Trophoblast cell (in vitro differentiated cells and primary cell): ENCODE data around the gene CDKAL1.
A peak's percentile ranks its signal among the peaks of the same experiment; 100 is the strongest.

Experiments used
- DNase-seq, 2 donors: peaks; one replicate each; pipeline ENCODE4 v3.0.0-alpha.2; 2016
- H2AFZ ChIP-seq: 2 replicates; pipeline ENCODE4 v1.6.1; 2013; ENCODE audit warnings: low read length, moderate library complexity, mild to moderate bottlenecking; ENCODE audit not compliant: insufficient read depth, poor library complexity
- H2AK5ac ChIP-seq: 2 replicates; pipeline ENCODE4 v1.6.1; 2013; ENCODE audit warnings: mild to moderate bottlenecking, low read length
- H2BK120ac ChIP-seq: 2 replicates; pipeline ENCODE4 v1.6.1; 2013; ENCODE audit warnings: low read length, mild to moderate bottlenecking, moderate library complexity; ENCODE audit not compliant: insufficient read depth, poor library complexity
- H2BK12ac ChIP-seq: 2 replicates; pipeline ENCODE4 v1.6.1; 2013; ENCODE audit warnings: mild to moderate bottlenecking, low read length, moderate library complexity
- H2BK5ac ChIP-seq: 2 replicates; pipeline ENCODE4 v1.6.1; 2013; ENCODE audit warnings: low read length, low read depth, moderate library complexity, mild to moderate bottlenecking; ENCODE audit not compliant: poor library complexity
- H3K14ac ChIP-seq: 2 replicates; pipeline ENCODE4 v1.6.1; 2013; ENCODE audit warnings: mild to moderate bottlenecking, low read length
- H3K18ac ChIP-seq: 2 replicates; pipeline ENCODE4 v1.6.1; 2013; ENCODE audit warnings: mild to moderate bottlenecking, low read length
- H3K23ac ChIP-seq: 2 replicates; pipeline ENCODE4 v1.6.1; 2013; ENCODE audit warnings: low read length
- H3K27ac ChIP-seq: 2 replicates; pipeline ENCODE4 v1.5.1; 2013; ENCODE audit warnings: low read depth, mild to moderate bottlenecking, inconsistent platforms, low read length, moderate library complexity
- H3K27me3 ChIP-seq: 2 replicates; pipeline ENCODE4 v1.6.1; 2013; ENCODE audit warnings: inconsistent platforms, mild to moderate bottlenecking, low read length, moderate library complexity; ENCODE audit not compliant: insufficient read depth
- H3K36me3 ChIP-seq, 2 experiments: 1 replicate in 1 of 2; 2 replicates in 1 of 2; pipeline ENCODE4 v1.6.1; 2013; ENCODE audit warnings: low read length in 2 of 2, mild to moderate bottlenecking in 2 of 2, moderate library complexity in 1 of 2; ENCODE audit not compliant: insufficient read depth in 2 of 2, control insufficient read depth in 1 of 2
- H3K4ac ChIP-seq: 2 replicates; pipeline ENCODE4 v1.6.1; 2013; ENCODE audit warnings: low read depth, mild to moderate bottlenecking, low read length, moderate library complexity
- H3K4me1 ChIP-seq, 2 experiments: 1 replicate in 1 of 2; 2 replicates in 1 of 2; pipeline ENCODE4 v1.6.1; 2013; ENCODE audit warnings: low read length in 2 of 2, mild to moderate bottlenecking in 2 of 2, moderate library complexity in 1 of 2; ENCODE audit not compliant: insufficient read depth in 2 of 2, control insufficient read depth in 1 of 2
- H3K4me2 ChIP-seq: 2 replicates; pipeline ENCODE4 v1.6.1; 2013; ENCODE audit warnings: inconsistent platforms, mild to moderate bottlenecking, low read length, moderate library complexity
- H3K4me3 ChIP-seq: 2 replicates; pipeline ENCODE4 v1.5.1; 2013; ENCODE audit warnings: mild to moderate bottlenecking, low read depth, low read length, inconsistent platforms
- H3K79me1 ChIP-seq: one replicate; pipeline ENCODE4 v1.6.1; 2013; ENCODE audit warnings: low read length
- H3K79me2 ChIP-seq: 2 replicates; pipeline ENCODE4 v1.6.1; 2013; ENCODE audit warnings: low read length, mild to moderate bottlenecking; ENCODE audit not compliant: control insufficient read depth, insufficient read depth, poor library complexity
- H3K9ac ChIP-seq: 2 replicates; pipeline ENCODE4 v1.6.1; 2013; ENCODE audit warnings: mild to moderate bottlenecking, low read length
- H3K9me3 ChIP-seq: 2 replicates; pipeline ENCODE4 v1.6.1; 2013; ENCODE audit warnings: low read depth, mild to moderate bottlenecking, control low read depth, inconsistent platforms, low read length; ENCODE audit not compliant: insufficient read depth
- H4K12ac ChIP-seq: 2 replicates; pipeline ENCODE4 v1.6.1; 2013; ENCODE audit warnings: low read depth, mild to moderate bottlenecking, low read length, moderate library complexity
- H4K8ac ChIP-seq: 2 replicates; pipeline ENCODE4 v1.6.1; 2013; ENCODE audit warnings: low read depth, mild to moderate bottlenecking, low read length, moderate library complexity
- H4K91ac ChIP-seq: one replicate; pipeline ENCODE4 v1.6.1; 2013; ENCODE audit warnings: low read depth, mild to moderate bottlenecking, low read length, moderate library complexity
- WGBS: extraction: QIAGEN DNeasy Blood & Tissue Kit; methylation state at CpG from one replicate; pipeline ENCODE4 v1.1.7; 2013; ENCODE audit warnings: missing lambda C conversion rate; ENCODE audit not compliant: insufficient read length, insufficient coverage; ENCODE audit errors: extremely low coverage; 5-methylcytosine and 5-hydroxymethylcytosine counted together

The CDKAL1 gene

DNA sequence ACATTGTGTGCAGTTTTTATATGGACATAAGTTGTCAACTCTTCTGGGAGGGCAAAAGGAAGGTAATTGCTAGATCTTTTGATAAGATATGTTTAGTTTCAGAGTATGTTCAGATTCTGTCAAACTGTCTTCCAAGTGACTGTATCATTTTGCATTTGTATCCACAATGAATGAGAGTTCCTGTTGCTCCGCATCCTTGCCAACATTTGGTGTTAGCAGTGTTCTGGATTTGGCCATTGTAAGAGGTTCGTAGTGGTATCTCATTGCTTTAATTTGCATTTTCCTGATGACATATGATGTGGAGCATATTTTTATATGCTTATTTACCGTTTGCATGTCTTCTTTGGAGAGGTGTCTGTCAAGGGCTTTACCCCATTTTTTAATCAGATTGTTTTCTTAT, 150.2 kb downstream of the CDKAL1 start:
- H4K91ac ChIP-seq: no peak overlapping the region

DNA sequence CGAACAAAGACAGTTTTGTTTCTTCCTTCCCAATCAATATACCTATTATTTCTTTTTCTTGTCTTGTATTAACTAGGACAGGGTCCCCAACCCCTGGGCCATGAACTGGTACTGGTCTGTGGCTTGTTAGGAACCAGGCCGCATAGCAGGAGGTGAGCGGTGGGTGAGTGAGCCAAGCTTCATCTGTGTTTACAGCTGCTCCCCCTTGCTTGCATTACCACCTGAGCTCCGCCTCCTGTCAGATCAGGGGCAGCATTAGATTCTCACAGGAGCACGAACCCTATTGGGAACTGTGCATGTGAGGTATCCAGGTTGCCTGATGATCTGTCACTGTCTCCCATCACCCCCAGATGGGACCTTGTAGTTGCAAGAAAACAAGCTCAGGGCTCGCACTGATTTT, 151.9 kb downstream of the CDKAL1 start:
- Histone ChIP-seq H3K27ac (no peak overlapping the region), H3K27me3 (no peaks in the 10 kb centered on the region), H3K14ac (no peak overlapping the region), H3K23ac (no peak overlapping the region), H3K4me2 (no peak overlapping the region), H3K79me1 (no peaks in the 10 kb centered on the region), H3K18ac (no peak overlapping the region), H3K9me3 (no peaks in the 10 kb centered on the region), H3K4me3 (no peak overlapping the region), H2AK5ac (no peak overlapping the region), H3K4ac (no peak overlapping the region), H2BK120ac (no peak overlapping the region), H2BK12ac (no peak overlapping the region), H3K9ac (no peak overlapping the region), H3K36me3 (no peaks in the 10 kb centered on the region), H4K12ac (no peak overlapping the region), H4K8ac (no peak overlapping the region), H3K4me1 (peaks cover 3 to 4% of the 10 kb centered on the region in 2 experiments), H3K79me2 (no peaks in the 10 kb centered on the region), H2AFZ (no peak overlapping the region), H4K91ac (no peak overlapping the region), H2BK5ac (no peak overlapping the region)
- WGBS: no CpG with 5 or more reads among the region's 6 CpGs
- no peak for DNase-seq

More for the DNA sequence above, 150.2 kb downstream of the CDKAL1 start:
- Histone ChIP-seq H2BK5ac (no peak overlapping the region), H3K4ac (no peak overlapping the region), H3K79me2 (no peaks in the 10 kb centered on the region), H3K18ac (no peak overlapping the region), H3K36me3 (no peaks in the 10 kb centered on the region), H2BK120ac (no peak overlapping the region), H3K14ac (no peak overlapping the region), H3K4me3 (no peak overlapping the region), H2AK5ac (no peak overlapping the region), H3K27ac (no peak overlapping the region), H2BK12ac (no peak overlapping the region), H4K12ac (no peak overlapping the region), H4K8ac (no peak overlapping the region), H3K4me1 (peaks cover 3 to 4% of the 10 kb centered on the region in 2 experiments), H2AFZ (no peak overlapping the region), H3K27me3 (no peaks in the 10 kb centered on the region), H3K9me3 (no peaks in the 10 kb centered on the region), H3K79me1 (no peaks in the 10 kb centered on the region), H3K9ac (no peak overlapping the region), H3K4me2 (no peak overlapping the region), H3K23ac (no peak overlapping the region)
- no peak for DNase-seq
- no CpG with 5 or more reads among the region's 3 CpGs for WGBS

DNA sequence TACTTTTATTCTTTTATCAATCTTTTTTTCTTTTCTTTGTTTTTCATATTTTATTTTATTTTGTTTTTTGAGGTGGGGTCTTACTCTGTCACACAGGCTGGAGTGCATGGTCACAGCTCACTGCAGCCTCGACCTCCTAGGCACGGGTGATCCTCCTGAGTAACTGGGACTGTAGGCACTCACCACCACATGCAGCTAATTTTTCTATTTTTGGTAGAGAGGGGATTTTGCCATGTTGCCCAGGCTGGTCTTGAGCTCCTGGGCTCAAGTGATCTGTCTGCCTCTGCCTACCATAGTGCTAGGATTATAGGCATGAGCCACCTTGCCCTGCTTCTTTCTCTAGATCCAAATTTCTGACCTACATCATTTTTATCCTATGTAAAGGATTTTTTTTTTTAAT, 153.2 kb downstream of the CDKAL1 start:
- H4K12ac ChIP-seq: no peak overlapping the region
- H3K79me2 ChIP-seq: no peaks in the 10 kb centered on the region
- H4K8ac ChIP-seq: no peak overlapping the region
- no peak overlapping the region for H2BK12ac ChIP-seq
- H3K9me3 ChIP-seq: no peaks in the 10 kb centered on the region
- H2BK5ac ChIP-seq: no peak overlapping the region
- H3K4me2 ChIP-seq: no peak overlapping the region
- no peak for DNase-seq
- no peak overlapping the region for H3K23ac ChIP-seq
- H3K14ac ChIP-seq: no peak overlapping the region
- no peak overlapping the region for H3K27ac ChIP-seq
- WGBS: no CpG with 5 or more reads among the region's 2 CpGs
- H3K4ac ChIP-seq: no peak overlapping the region
- no peak overlapping the region for H2AK5ac ChIP-seq
- no peaks in the 10 kb centered on the region for H3K79me1 ChIP-seq
- H2BK120ac ChIP-seq: no peak overlapping the region
- no peak overlapping the region for H3K18ac ChIP-seq
- H3K36me3 ChIP-seq: no peaks in the 10 kb centered on the region
- no peak overlapping the region for H2AFZ ChIP-seq
- no peaks in the 10 kb centered on the region for H3K27me3 ChIP-seq
- H4K91ac ChIP-seq: peak overlapping the region; percentile 19
- H3K4me3 ChIP-seq: no peak overlapping the region
- peaks cover 3 to 4% of the 10 kb centered on the region in 2 experiments for H3K4me1 ChIP-seq
- H3K9ac ChIP-seq: no peak overlapping the region

DNA sequence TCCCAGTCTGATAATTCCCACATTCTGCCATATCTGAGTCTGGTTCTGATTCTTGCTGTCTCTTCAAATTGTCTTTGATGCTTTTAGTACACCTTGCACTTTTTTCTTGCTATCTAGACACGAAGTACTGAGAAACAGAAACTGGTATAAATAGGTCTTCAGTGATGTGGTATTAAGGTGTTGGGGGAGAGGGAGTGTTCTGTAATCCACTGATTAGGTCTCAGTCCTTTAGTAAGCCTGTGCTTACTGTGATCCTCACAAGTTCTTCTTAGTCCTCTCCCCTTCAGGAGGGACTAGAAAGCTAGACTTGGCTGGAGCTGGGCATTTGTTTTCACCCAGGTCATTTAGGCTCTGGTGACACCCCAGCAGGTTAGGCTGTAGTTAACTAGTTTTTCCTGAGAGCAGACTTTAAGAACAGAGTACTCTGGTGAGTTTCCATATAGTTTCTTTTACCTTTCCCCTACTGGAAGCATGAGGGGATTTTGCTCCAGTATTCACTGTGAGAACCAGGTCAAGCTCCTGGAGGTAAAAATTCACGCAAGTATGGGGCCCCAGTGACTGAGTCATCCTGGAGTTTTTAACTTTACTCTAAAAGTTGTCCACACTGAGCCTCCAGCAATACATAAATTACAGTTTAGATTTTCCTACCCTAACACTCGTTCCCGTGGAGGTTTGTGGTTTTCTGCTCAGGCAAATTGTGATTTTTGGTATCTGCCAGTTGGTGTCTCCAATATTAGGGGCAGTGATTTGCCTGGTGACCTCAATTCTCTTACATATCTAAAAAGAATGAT, 154.6 kb downstream of the CDKAL1 start:
- H3K4me1 ChIP-seq: peaks cover 3 to 4% of the 10 kb centered on the region in 2 experiments
- no peak overlapping the region for H2AK5ac ChIP-seq
- peak overlapping the region; percentile 70 for H3K27ac ChIP-seq
- WGBS: no CpG with 5 or more reads among the region's 4 CpGs
- H2BK120ac ChIP-seq: peak overlapping the region; percentile 52
- H3K4me2 ChIP-seq: peak overlapping the region; percentile 2
- H3K4me3 ChIP-seq: no peak overlapping the region
- H3K14ac ChIP-seq: no peak overlapping the region
- peak overlapping the region; percentile 36 for H2BK5ac ChIP-seq
- H3K79me2 ChIP-seq: no peaks in the 10 kb centered on the region
- H3K9me3 ChIP-seq: no peaks in the 10 kb centered on the region
- no peak overlapping the region for H2BK12ac ChIP-seq
- no peak overlapping the region for H4K12ac ChIP-seq
- H2AFZ ChIP-seq: no peak overlapping the region
- H4K91ac ChIP-seq: peak overlapping the region; percentile 8
- DNase-seq: peak; percentile 42 to 47
- H4K8ac ChIP-seq: peak overlapping the region; percentile 42
- H3K23ac ChIP-seq: no peak overlapping the region
- H3K4ac ChIP-seq: no peak overlapping the region
- H3K9ac ChIP-seq: no peak overlapping the region
- H3K27me3 ChIP-seq: no peaks in the 10 kb centered on the region
- no peaks in the 10 kb centered on the region for H3K79me1 ChIP-seq
- H3K36me3 ChIP-seq: no peaks in the 10 kb centered on the region
- H3K18ac ChIP-seq: no peak overlapping the region
